Epithelial cell of alveolus of lung (primary cell): ENCODE results near the gene SELENOP. TPM values are rescaled to one million over a fixed set of nuclear protein-coding genes. Genes with fewer than 3 reads are reported as not detected.

Experiments used
- total RNA-seq: library from RNA; depleted of rRNA; stranded (reverse); fragments of >200 nt; gene quantifications from 2 replicates; pipeline ENCODE4 v1.2.1, GENCODE V29; 2015

Gene SELENOP
- total RNA-seq = 11.5 and 335 TPM in 2 replicates

GRCh38 chr5:42811591-42812446, at the start of gene SELENOP:
SELENOP (minus strand) TSS chr5:42811892; CDS start chr5:42808353, 3,539 bp downstream.

GRCh38 chr5:42756606-42757601, 54.8 kb downstream of the SELENOP start, which contains the start of gene CCDC152:
CCDC152 (plus strand) TSS chr5:42756818; CDS start chr5:42759122, 2,304 bp downstream.

Other genes starting within 250 kb of the SELENOP start
- gene CCDC152, start 55.1 kb downstream of the SELENOP start, total RNA-seq = 2.1 and 4.4 TPM in 2 replicates
- 1.4 and 4.4 TPM in 2 replicates for gene ANXA2R, start 228.4 kb upstream of the SELENOP start, total RNA-seq